OCI-LY7 (cell line): ENCODE results near the gene CD164. TPM values are rescaled to one million over a fixed set of nuclear protein-coding genes. Genes with fewer than 3 reads are reported as not detected.

ENCODE experiments used
- BruUV-seq: library from RNA; stranded (reverse); fragments of 400-500 nt; replicated peaks from 2 replicates; lab custom pipeline; 2021; lab: Mats Ljungman, UMichigan
- CTCF ChIA-PET: fragments of 300-600 bp; sonication (Branson Sonifier 250); formaldehyde crosslinking; loops from one replicate; lab custom pipeline; 2022; ENCODE audit warnings: antibody characterized with exemption; ENCODE audit not compliant: unreplicated experiment; lab: Charles Lee
- POLR2A ChIA-PET: fragments of 300-600 bp; sonication (Branson Sonifier 250); formaldehyde crosslinking; loops from one replicate; lab custom pipeline; 2022; ENCODE audit warnings: antibody characterized with exemption; lab: Charles Lee
- DNase-seq: peaks from one replicate; pipeline ENCODE4 v3.0.0-alpha.2; 2015; ENCODE audit warnings: low spot score
- H2AFZ ChIP-seq: fragments of 200-600 bp; sonication (generic), shearing (Covaris generic); 2 replicates; pipeline ENCODE4 v1.6.1; 2014; ENCODE audit warnings: mild to moderate bottlenecking, antibody characterized with exemption, low read length, moderate library complexity
- H3K27ac ChIP-seq: fragments of 200-600 bp; sonication (generic); 2 replicates; pipeline ENCODE4 v1.5.1; 2014; ENCODE audit warnings: mixed run types, low read depth, mild to moderate bottlenecking, moderate library complexity, low read length, inconsistent platforms; ENCODE audit not compliant: poor library complexity, severe bottlenecking
- H3K36me3 ChIP-seq: fragments of 200-600 bp; sonication (generic); 2 replicates; pipeline ENCODE4 v1.6.1; 2014; ENCODE audit warnings: mild to moderate bottlenecking, antibody characterized with exemption, low read length, moderate library complexity, mixed read lengths; ENCODE audit not compliant: insufficient read depth
- H3K4me1 ChIP-seq: fragments of 200-600 bp; sonication (generic); 2 replicates; pipeline ENCODE4 v1.5.1; 2014; ENCODE audit warnings: mild to moderate bottlenecking, low read length; ENCODE audit not compliant: insufficient read depth, poor library complexity, severe bottlenecking
- H3K4me2 ChIP-seq: fragments of 200-600 bp; sonication (generic); 2 replicates; pipeline ENCODE4 v1.6.1; 2014; ENCODE audit warnings: mild to moderate bottlenecking, low read length
- H3K4me3 ChIP-seq: fragments of 200-600 bp; sonication (generic); 2 replicates; pipeline ENCODE4 v1.5.1; 2014; ENCODE audit warnings: mild to moderate bottlenecking, low read depth, low read length; ENCODE audit not compliant: poor library complexity, severe bottlenecking
- H3K79me2 ChIP-seq: fragments of 200-600 bp; sonication (generic); 2 replicates; pipeline ENCODE4 v1.6.1; 2016; ENCODE audit warnings: low read depth, mild to moderate bottlenecking, low read length, moderate library complexity, mixed read lengths; ENCODE audit not compliant: insufficient read depth
- H3K9me2 ChIP-seq: fragments of 200-600 bp; sonication (generic); 2 replicates; pipeline ENCODE4 v1.6.1; 2016; ENCODE audit warnings: mild to moderate bottlenecking, low read length, mixed read lengths; ENCODE audit not compliant: insufficient read depth
- H3K9me3 ChIP-seq: fragments of 200-600 bp; sonication (generic); 2 replicates; pipeline ENCODE4 v1.6.1; 2014; ENCODE audit warnings: mild to moderate bottlenecking, mixed run types, low read length, mixed read lengths
- H4K20me1 ChIP-seq: fragments of 200-600 bp; sonication (generic); 2 replicates; pipeline ENCODE4 v1.6.1; 2014; ENCODE audit warnings: mild to moderate bottlenecking, antibody characterized with exemption, low read length, moderate library complexity, mixed read lengths; ENCODE audit not compliant: insufficient read depth
- EZH2phosphoT487 ChIP-seq: fragments of 200-600 bp; sonication (generic); IDR thresholded peaks from 2 replicates; pipeline ENCODE4 v1.6.1; 2018; ENCODE audit warnings: low read depth, borderline replicate concordance, mild to moderate bottlenecking, mixed run types, antibody characterized with exemption, low read length, moderate library complexity, mixed read lengths
- intact Hi-C: fragments of 100-400 bp; cut with micrococcal nuclease; formaldehyde crosslinking; loops from one replicate; pipeline ENCODE4 v1.10.0; 2022; ENCODE audit not compliant: unreplicated experiment
- total RNA-seq, 2 experiments: library from RNA; depleted of rRNA in 1 of 2; stranded (reverse); fragments of >200 nt in 1 of 2; shearing (Covaris generic) in 1 of 2; gene quantifications; 2 replicates each; pipeline ENCODE4 v1.2.3, GENCODE V29; 2014 to 2022
- TF ChIP-seq, protein P1 (sequence below): fragments of 200-600 bp; sonication (generic); conservative IDR thresholded peaks from 2 replicates; pipeline ENCODE4 v1.5.1; 2014; ENCODE audit warnings: mild to moderate bottlenecking, antibody characterized with exemption, low read length, moderate library complexity, mixed read lengths

Gene CD164
- total RNA-seq, 2 experiments from 2014 or later, result 48.7 to 107 TPM

GRCh38 chr6:109373762-109374161 lies 8.5 kb downstream of the CD164 start:
- peaks cover 96% of the 10 kb centered on the region for H3K36me3 ChIP-seq
- H3K4me1 ChIP-seq, result no peaks in the 10 kb centered on the region
- no peak for DNase-seq
- no peak overlapping the region for H2AFZ ChIP-seq
- ChIA-PET POLR2A (no interaction called here), CTCF (no interaction called here)
- intact Hi-C loops, result no loop called here
- no peaks in the 10 kb centered on the region for H3K9me2 ChIP-seq
- BruUV-seq, result no TSS peak
- H3K79me2 ChIP-seq, result peaks cover 13% of the 10 kb centered on the region
- H3K4me3 ChIP-seq, result no peak overlapping the region
- peaks cover 9% of the 10 kb centered on the region; the same call in 1 of the 2 replicates for H4K20me1 ChIP-seq
- TF ChIP-seq, protein P1, sequence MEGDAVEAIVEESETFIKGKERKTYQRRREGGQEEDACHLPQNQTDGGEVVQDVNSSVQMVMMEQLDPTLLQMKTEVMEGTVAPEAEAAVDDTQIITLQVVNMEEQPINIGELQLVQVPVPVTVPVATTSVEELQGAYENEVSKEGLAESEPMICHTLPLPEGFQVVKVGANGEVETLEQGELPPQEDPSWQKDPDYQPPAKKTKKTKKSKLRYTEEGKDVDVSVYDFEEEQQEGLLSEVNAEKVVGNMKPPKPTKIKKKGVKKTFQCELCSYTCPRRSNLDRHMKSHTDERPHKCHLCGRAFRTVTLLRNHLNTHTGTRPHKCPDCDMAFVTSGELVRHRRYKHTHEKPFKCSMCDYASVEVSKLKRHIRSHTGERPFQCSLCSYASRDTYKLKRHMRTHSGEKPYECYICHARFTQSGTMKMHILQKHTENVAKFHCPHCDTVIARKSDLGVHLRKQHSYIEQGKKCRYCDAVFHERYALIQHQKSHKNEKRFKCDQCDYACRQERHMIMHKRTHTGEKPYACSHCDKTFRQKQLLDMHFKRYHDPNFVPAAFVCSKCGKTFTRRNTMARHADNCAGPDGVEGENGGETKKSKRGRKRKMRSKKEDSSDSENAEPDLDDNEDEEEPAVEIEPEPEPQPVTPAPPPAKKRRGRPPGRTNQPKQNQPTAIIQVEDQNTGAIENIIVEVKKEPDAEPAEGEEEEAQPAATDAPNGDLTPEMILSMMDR, result no peak
- TF ChIP-seq EZH2phosphoT487, result no peak
- no peak overlapping the region for H3K4me2 ChIP-seq
- H3K27ac ChIP-seq, result no peak overlapping the region
- no peaks in the 10 kb centered on the region for H3K9me3 ChIP-seq

- Histone ChIP-seq H3K4me2 (no peak overlapping the region), H3K4me1 (no peaks in the 10 kb centered on the region), H3K27ac (no peak overlapping the region), H3K9me2 (no peaks in the 10 kb centered on the region), H2AFZ (no peak overlapping the region), H3K79me2 (peaks cover 9% of the 10 kb centered on the region), H3K36me3 (peaks cover 97% of the 10 kb centered on the region), H3K4me3 (no peak overlapping the region), H4K20me1 (peaks cover 9% of the 10 kb centered on the region; the same call in 1 of the 2 replicates), H3K9me3 (no peaks in the 10 kb centered on the region)
- intact Hi-C loops, result no loop called here
- ChIA-PET POLR2A (no interaction called here), CTCF (no interaction called here)
- no peak for TF ChIP-seq EZH2phosphoT487
- TF ChIP-seq, protein P1, result no peak
- no TSS peak for BruUV-seq
- DNase-seq, result no peak
These were observed 8.9 kb downstream of the CD164 start for GRCh38 chr6:109373331-109373730.

- H3K4me1 ChIP-seq, result no peaks in the 10 kb centered on the region
- no peak overlapping the region for H3K4me3 ChIP-seq
- TF ChIP-seq EZH2phosphoT487, result no peak
- TF ChIP-seq, protein P1, result no peak
- ChIA-PET CTCF (no interaction called here), POLR2A (interaction anchor here (0.6 to 0.9 kb wide), 3 partner anchors 29 to 535 kb away, joined by 3 to 8 read pairs (median 5); no protein-coding TSS in a partner anchor)
- DNase-seq, result no peak
- intact Hi-C loops, result no loop called here
- H3K4me2 ChIP-seq, result no peak overlapping the region
- H3K9me3 ChIP-seq, result no peaks in the 10 kb centered on the region
- H3K27ac ChIP-seq, result no peak overlapping the region
- H2AFZ ChIP-seq, result no peak overlapping the region
- H3K79me2 ChIP-seq, result no peaks in the 10 kb centered on the region; the same call in 1 of the 2 replicates
- H3K9me2 ChIP-seq, result no peaks in the 10 kb centered on the region
- H3K36me3 ChIP-seq, result peaks cover 97% of the 10 kb centered on the region
- no TSS peak for BruUV-seq
- peaks cover 9% of the 10 kb centered on the region; the same call in 1 of the 2 replicates for H4K20me1 ChIP-seq
These were observed 10.1 kb downstream of the CD164 start for GRCh38 chr6:109372130-109372529.
